HuH-7.5 (cell line): Measurements from ENCODE around the gene MGP.

ENCODE experiments used
- DNase-seq: peaks from one replicate; pipeline ENCODE4 v3.0.0; 2011; ENCODE audit warnings: low spot score

The MGP gene

DNA sequence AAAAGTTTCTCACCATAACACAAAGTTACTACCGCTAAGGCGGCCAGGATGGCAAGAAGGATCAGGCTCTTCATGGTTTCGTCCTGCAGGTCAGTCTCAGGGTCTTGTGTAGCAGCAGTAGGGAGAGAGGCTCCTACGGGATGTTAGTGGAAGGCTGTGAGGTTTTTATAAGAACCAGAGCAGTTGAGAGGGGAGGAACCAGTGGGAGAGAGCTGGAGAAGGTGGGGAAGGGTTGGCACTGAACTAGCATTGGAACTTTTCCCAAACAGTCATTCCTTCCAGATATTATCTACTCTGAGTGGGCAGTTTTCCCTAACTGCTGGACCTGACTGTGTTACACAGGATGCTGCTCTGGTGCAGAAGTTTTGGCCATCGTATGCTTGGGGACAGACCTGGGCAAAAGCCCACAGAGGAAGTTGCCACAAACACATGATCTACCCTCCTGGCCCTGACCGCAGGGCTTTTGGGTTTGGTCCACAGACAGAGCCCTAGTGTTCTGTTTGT, at the start of gene MGP:
TSS of gene MGP (minus strand) at position 137 of the 504 bp plus-strand sequence. CDS start at position 74, 63 bp downstream.
- DNase-seq = no peak

DNA sequence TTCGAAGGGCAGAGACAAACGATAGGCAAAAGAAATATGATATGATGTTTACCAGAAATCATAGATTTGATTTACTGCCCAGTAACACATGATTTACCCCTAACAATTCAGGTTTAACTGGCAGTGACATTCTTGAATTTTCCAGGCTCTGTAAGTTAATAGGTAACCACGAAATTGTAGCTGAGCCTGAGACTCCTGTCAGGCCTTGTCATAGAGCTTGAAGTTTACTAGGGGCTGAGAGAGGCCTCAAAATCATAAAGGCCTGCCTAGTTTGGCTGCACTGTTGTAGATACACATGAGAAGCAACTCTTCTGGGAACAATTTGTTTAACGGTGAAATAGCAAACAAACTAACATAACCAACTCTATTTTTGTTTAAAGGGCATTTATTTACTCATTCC, 49.4 kb upstream of the MGP start:
- no peak for DNase-seq

- no peak for DNase-seq
These were observed 48.9 kb upstream of the MGP start for GRCh38 chr12:14934511-14934910.

DNA sequence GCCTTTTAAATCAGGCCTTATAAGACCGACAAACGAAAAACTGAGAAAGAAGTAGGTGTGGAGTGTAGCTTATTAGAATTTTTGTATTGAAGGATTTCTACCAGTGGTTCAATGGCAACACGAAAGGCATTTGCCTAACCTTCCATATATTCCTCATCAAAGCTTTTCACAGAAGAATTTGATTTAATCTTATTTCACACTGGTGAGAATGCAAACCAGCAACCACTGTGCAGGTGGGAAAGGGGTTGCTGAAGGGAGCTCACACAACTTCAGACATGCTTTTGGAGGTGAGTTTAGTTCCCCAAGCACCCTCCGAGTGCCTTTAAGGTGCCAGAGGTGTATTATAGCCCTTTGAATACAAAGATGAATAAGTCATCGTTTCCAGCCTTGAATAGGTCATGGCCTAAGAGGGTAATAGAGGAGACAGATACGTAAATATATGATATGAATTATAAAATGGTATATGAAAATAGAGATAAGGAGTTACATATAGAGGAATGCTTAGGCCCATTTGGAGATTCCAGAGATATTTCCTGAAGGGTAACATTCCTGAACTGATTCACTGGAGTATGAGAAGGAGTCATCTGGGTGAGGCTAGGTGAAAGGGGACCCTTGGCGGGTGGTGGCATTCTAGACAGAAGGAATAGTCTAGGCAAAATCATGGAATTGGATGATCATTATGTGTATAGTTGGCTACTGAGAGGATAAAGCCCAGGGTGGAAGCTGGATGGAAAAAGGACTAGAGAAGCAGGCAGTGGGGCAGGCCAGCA, 46.3 kb upstream of the MGP start:
- no peak for DNase-seq

DNA sequence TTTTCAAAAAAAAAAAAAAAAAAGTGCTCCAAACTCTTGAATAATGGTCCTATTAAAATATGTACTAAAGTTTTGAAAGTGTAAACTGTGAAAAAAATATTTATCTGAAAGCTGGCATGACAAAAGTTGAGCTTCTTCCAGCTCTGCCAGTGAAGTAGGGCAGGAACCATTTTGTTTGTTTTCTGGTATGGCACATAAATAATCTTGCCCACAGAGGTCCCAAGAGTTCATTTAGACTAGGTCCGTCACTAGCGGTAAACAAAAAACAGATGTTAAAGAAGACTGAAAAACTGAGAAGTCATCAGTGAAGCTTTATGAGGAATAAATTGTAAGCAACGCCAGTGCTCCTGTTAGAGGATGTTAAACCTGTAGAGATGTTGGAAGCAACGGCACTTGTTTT, 45.7 kb upstream of the MGP start:
- no peak for DNase-seq

DNA sequence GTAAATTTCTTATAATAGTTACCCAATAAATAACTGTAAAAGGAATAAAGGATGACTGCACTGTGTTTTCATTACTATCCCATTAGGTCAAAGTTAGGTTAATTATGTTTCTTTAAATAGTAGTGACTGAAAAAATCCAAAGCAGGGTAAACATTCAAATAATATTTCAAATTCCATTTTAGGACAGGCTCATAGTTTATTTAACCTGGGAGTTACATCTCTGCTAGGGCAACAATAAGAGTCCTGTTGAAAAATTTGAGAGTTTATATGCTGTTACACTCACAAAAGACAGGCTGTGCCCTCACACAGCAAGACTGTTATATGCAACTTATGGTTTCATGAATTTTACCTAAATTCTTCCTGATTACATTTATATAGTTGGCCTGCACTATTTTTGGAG, 44.6 kb upstream of the MGP start:
- DNase-seq = no peak

DNA sequence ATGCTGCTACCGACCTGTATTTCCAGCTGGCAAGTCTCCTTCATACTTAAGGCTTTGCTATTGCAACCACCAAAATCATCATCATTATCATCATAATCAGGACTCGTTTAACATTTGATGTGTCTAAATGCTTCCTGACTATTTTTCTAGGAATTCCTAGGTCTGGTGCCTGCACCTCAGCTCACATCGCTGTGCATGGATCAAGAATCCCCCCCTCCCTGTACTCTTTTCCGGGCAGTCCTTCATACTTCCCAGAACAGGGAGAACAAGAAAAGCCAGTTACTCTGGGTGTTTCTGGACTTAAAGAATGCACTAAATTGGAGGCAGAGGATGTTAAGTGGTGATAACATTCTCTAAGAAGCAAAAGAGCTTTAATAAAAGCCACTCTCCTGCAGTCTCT, 43.3 kb upstream of the MGP start:
- no peak for DNase-seq

GRCh38 chr12:14927267-14927666, 41.6 kb upstream of the MGP start:
- DNase-seq = no peak

DNA sequence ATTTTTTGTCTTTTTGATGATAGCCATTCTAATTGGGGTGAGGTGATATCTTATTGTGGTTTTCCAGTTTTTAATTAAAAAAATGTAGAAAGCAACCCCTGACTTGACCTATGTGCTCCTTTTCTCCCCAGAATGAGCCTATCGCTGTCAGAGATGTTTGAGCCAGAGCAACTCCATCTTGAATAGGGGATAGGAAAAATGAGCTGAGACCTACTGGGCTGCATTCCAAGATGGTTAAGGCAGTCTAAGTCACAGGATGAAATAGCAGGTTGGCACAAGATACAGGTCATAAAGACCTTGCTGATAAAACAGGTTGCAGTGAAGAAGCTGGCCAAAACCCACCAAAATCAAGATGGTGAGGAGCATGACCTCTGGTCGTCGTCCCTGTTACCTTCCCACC, 38.9 kb upstream of the MGP start:
- no peak for DNase-seq

DNA sequence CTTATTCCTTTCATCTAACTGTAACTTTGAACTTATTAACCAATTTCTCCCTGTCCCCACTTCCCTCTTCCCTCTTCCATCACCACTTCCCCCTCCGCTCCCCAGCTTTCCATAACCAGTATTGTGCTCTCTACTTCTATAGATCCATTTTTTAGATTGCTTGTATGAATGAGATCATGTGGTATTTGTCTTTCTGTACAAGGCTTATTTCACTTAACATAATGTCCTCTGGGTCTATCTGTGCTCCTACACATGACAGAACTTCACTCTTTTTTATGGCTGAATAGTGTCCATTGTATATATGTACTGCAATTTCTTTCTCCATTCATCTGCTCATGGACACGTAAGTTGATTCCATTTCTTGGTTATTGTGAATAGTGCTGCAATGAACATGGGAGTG, 38.3 kb upstream of the MGP start:
- DNase-seq = no peak

- no peak for DNase-seq
These were observed 35.6 kb upstream of the MGP start for GRCh38 chr12:14921218-14921617.

- DNase-seq = no peak
These were observed 34.9 kb upstream of the MGP start for GRCh38 chr12:14920475-14921126.

DNA sequence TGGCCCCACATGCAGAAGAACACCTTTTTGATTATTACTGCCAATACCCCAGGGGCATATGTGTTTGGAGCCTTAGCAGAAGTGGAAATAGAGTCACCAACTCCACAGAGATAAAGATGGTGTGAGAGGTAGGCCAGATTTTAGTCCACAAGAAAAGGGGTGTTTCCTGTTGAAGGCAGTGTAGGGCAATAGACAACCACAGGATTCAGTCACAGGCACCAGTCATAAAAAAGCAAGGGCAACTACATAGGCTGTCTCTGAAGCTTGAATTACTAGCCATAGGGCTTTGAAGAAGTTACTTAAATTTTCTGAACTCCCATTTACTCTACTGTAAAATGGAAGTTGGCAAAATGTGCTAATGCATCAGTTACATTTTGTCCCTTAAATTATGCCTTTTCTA, 33.8 kb upstream of the MGP start:
- DNase-seq = no peak

- no peak for DNase-seq
These were observed 30.1 kb upstream of the MGP start for GRCh38 chr12:14915736-14916135.

DNA sequence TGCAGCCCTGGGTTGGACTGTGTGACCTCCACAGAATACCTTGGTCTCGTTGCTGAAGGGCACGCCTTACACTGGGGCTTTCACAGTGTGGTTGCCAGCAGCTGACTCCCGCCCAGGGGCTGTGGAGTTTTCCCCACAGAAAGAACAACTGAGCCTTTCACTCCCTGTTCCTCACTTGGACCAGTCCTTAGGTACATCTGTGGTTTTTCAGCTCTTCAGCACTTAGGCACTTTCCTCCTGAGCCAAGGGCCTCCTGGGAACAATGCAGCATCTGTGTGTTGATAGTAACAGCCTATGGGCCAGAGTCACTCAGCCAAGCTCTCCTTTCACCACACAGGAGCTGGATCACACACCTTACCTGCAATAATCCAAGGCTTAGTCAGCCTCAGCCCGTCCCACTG, 27.7 kb upstream of the MGP start:
- no peak for DNase-seq

DNA sequence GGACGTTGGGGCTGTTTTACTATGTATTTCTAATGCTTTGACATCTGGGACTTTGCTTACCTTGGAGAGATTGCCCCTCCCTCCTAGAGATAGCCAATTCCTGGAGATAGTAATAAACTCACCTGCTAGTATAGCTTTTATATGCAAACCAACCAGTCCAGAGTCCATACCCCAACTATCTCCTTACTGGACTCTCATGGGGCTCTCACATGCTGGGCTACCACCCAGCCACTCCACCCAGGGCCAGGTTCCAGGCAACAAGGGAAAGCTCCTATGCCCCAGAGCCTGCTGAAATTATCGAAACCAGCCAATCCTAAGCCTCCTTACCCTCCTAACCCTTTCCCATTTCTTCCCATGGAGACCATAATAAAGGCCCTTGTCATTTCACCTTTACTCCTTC, 25.5 kb upstream of the MGP start:
- no peak for DNase-seq

DNA sequence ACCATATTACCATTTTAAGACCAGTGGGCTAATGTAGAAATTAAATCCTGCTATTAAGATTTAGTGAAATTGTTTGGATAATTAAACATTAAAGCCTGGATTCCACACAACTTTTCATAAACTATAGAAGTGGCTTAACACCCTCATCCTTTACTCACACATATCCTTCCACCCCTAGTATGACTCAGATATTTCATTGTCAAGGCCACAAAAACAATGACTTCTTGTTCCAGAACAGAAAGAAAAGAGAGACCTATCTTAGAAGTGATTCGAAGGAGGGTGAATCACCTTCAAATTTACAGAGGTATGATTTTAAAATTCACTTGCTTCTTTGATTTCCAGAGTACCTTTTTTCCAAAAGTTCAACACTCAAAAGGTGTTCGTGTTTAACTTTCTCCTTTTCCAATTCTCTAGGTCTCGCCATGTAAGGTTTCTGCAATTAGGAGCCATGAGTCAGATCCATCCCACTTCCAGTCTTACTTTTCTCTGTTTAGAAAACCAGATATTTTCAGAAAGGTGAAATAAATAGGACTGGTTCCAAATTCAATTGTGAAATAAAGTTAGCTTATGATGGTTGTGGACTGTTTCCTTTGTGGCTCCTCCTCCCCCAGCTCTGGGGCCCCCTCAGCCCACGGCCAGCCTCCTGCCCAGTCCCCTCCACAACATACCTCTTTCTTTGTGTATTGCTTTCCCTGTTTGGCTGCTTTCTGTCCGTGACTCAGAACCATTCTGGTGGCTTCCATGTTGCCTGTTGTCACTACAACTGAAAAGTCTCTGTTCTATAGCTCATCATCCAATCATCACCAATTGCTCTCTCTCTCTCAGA, 24.6 kb upstream of the MGP start:
- no peak for DNase-seq

DNA sequence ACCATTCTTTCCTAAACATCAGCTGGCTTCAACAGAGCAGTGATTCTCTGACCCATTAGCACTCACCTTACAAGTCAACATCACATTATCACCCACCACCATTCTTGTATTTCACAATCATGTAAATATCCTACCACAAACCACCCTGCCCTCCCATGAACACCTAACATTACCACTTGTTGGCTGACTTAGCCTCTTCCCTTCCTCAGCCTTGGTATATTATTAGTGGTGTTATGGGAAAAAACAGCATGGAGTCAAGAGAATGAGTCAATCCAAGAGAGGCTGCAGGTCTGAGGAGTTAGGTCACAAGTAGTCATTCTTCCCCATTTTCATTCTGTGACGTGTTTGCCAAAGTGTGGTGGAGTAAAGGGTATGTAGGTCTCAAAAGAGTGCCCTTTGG, 22.3 kb upstream of the MGP start:
- DNase-seq = no peak

DNA sequence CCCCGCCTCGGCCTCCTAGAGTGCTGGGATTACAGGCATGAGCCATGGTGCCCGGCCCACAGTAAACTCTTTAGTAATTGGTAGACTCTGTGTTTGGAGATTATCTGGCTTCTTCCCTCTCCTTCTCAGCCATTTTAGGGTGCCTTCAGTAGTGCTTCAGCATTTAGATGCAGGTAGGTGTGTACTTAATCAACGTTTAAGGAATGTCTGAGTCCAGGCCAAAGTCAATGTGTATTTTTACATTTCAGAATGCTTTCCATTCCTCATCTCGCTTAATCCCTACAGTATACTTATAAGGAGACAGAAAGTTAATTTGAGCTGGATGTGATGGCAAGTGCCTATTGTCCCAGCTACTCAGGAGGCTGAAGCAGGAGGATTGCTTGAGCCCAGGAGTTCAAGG, 20.5 kb upstream of the MGP start:
- DNase-seq = no peak

DNA sequence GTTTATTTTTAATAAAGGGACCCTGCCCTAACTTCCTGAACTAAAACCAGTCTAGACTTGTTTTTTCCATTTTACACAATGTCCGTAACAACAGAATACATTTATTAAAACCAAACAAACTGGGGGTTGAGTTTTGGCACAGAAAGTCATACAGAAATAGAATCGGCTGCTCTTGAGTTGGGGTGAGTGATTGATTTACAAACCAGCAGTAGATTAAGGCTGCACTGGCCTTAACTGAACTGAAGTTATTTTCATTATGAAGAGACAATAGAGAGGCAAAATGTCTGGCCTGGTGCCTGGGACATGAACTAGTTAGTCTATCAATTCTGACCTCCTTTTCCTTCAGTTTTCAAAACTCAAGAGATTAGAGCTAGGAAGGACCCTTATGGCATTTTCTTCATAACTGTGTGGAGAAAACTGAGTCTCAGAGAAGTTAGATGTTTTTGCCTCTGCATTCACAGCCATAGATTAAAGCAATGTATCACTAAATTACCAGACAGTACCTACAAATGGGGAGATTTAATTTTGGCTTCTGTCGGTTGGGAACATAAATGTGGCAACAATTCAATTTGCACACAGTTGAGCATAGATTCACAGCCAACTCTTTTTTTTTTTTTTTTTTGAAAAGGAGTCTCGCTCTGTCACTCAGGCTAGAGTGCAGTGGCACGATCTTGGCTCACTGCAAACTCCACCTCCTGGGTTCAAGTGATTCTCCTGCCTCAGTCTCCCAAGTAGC, 19.8 kb upstream of the MGP start:
- DNase-seq = no peak

DNA sequence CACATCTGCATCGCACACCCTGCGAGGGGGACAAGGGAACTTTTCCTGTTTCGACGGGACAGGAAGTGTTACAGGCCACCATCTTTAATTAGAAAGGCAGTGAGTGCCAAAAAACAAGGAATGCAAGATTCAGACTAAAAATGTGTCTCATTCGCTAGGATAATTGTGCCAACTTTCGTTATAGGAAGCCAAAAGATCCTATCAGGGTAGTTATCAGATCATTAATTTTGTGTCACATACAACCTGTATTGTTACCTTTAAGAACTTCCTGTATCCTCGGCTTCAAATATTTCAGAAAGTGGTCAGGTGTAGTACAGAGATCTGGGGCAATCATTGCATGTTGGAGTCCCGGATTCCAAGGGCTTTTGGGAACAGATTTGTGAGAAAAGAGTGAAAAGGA, 19.2 kb upstream of the MGP start:
- no peak for DNase-seq
